HepG2 (cell line): ENCODE results near the gene FTCD. TPM values are rescaled to one million over a fixed set of nuclear protein-coding genes. Genes with fewer than 3 reads are reported as not detected.

ENCODE experiments used
- AGO2 ChIP-seq: fragments of 200-400 bp; formaldehyde crosslinking; optimal IDR thresholded peaks from 2 replicates; pipeline ENCODE3; 2017; ENCODE audit warnings: mild to moderate bottlenecking, low read depth, low read length, moderate library complexity
- FOXK1 ChIP-seq: sonication (generic); formaldehyde crosslinking; IDR thresholded peaks from 2 replicates; pipeline ENCODE4 v1.4.0; 2020; ENCODE audit warnings: low read depth, missing genetic modification reagents, borderline replicate concordance
- HMGXB3 ChIP-seq: sonication (generic); formaldehyde crosslinking; IDR thresholded peaks from 2 replicates; pipeline ENCODE4 v1.4.0; 2020; ENCODE audit warnings: missing genetic modification reagents, borderline replicate concordance
- PAF1 ChIP-seq: IDR thresholded peaks from 2 replicates; pipeline ENCODE4 v1.6.1; 2016; ENCODE audit warnings: missing genetic modification reagents, missing compliant biosample characterization
- PRMT3 ChIP-seq: sonication (generic); formaldehyde crosslinking; IDR thresholded peaks from 2 replicates; pipeline ENCODE4 v1.8.1; 2022; ENCODE audit warnings: low read depth, mild to moderate bottlenecking, moderate library complexity, missing genetic modification reagents, borderline replicate concordance
- REL ChIP-seq: sonication (generic); formaldehyde crosslinking; conservative IDR thresholded peaks from 2 replicates; pipeline ENCODE4 v1.8.0; 2022; ENCODE audit warnings: mild to moderate bottlenecking, missing genetic modification reagents, moderate library complexity
- SRSF1 ChIP-seq: fragments of 200-400 bp; formaldehyde crosslinking; optimal IDR thresholded peaks from 2 replicates; pipeline ENCODE3; 2017; ENCODE audit warnings: mild to moderate bottlenecking, low read depth, low read length, moderate library complexity
- ZNF441 ChIP-seq: sonication (generic); formaldehyde crosslinking; IDR thresholded peaks from 2 replicates; pipeline ENCODE4 v1.7.0; 2021; ENCODE audit warnings: missing genetic modification reagents, borderline replicate concordance
- ZNF749 ChIP-seq: sonication (generic); formaldehyde crosslinking; IDR thresholded peaks from 2 replicates; pipeline ENCODE4 v1.8.0; 2022; ENCODE audit warnings: mild to moderate bottlenecking, missing genetic modification reagents, moderate library complexity, borderline replicate concordance
- ZNF780A ChIP-seq: sonication (generic); formaldehyde crosslinking; IDR thresholded peaks from 2 replicates; pipeline ENCODE4 v1.8.0; 2022; ENCODE audit warnings: mild to moderate bottlenecking, missing genetic modification reagents, moderate library complexity
- ZNF839 ChIP-seq: sonication (generic); formaldehyde crosslinking; IDR thresholded peaks from 2 replicates; pipeline ENCODE4 v1.4.0; 2020; ENCODE audit warnings: missing genetic modification reagents, mild to moderate bottlenecking, borderline replicate concordance
- ZNF850 ChIP-seq: sonication (generic); formaldehyde crosslinking; conservative IDR thresholded peaks from 2 replicates; pipeline ENCODE4 v1.9.0; 2021; ENCODE audit warnings: mild to moderate bottlenecking, missing genetic modification reagents
- polyA plus RNA-seq, 8 experiments: library from polyadenylated mRNA; depleted of rRNA in 3 of 8; stranded (reverse) in 7 of 8; unstranded in 1 of 8; fragments of >200 nt; fragmentation: Illumina TruSeq in 4 of 8; extraction: Trizol in 4 of 8; gene quantifications; 2 replicates each; pipeline versions ENCODE4 v1.2.1 to v1.2.3, GENCODE V29; 2011 to 2016; ENCODE audit warnings: low read depth in 4 of 8, missing spikeins in 1 of 8, mixed read lengths in 1 of 8; ENCODE audit not compliant: insufficient read depth in 1 of 8
- total RNA-seq, 5 experiments: library from RNA; depleted of rRNA; stranded (reverse); fragments of >200 nt; fragmentation: Illumina TruSeq; extraction: Trizol; gene quantifications; 2 replicates each; pipeline ENCODE4 v1.2.3, GENCODE V29; 2016; ENCODE audit warnings: low read depth in 1 of 5
- TF ChIP-seq, protein P1 (sequence below): sonication (generic); formaldehyde crosslinking; IDR thresholded peaks from 2 replicates; pipeline ENCODE4 v1.5.0; 2020; ENCODE audit warnings: mild to moderate bottlenecking, missing genetic modification reagents, borderline replicate concordance
- TF ChIP-seq, protein P2 (sequence below): sonication (generic); formaldehyde crosslinking; IDR thresholded peaks from 2 replicates; pipeline ENCODE4 v1.4.0; 2020; ENCODE audit warnings: missing genetic modification reagents, borderline replicate concordance

Gene FTCD
- total and polyA plus RNA-seq, 2 of the 13 experiments (the other 11 are each of a cell fraction or from before 2014, with no cell fraction given), result 75.7 to 105 TPM

DNA sequence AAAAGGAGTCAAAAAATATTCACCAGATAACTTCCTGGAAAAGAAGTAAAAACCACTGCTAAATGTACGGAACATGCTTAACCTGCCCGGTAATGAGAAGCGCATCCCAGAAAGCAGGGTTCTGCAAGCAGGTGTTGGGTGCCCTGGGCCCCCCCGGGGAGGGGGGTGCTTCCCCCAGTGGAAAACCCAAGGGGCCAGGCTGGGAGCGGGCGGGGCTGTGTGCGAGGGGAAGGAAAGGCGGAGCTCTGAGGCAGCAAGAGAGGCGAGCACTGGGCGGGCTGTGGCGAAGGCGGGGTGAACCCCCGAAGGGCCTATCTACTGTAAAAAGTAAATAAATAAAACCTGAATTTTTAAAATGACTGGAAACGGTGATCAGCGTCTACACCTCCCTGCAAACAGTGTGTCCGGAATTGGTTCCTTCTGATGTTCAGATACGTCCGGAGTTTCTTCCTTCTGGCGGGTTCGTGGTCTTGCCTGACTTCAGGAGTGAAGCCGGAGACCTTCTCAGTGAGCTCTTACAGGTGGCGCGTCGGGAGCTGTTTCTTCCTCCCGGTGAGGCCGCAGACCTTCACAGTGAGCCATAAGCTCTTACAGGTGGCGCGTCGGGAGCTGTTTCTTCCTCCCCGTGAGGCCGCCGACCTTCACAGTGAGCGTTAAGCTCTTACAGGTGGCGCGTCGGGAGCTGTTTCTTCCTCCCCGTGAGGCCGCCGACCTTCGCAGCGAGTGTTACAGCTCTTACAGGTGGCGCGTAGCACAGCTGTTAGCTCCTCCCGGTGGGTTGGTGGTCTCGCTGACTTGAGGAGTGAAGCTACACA, 13.4 kb downstream of the FTCD start (continued):
- TF ChIP-seq, protein P1, sequence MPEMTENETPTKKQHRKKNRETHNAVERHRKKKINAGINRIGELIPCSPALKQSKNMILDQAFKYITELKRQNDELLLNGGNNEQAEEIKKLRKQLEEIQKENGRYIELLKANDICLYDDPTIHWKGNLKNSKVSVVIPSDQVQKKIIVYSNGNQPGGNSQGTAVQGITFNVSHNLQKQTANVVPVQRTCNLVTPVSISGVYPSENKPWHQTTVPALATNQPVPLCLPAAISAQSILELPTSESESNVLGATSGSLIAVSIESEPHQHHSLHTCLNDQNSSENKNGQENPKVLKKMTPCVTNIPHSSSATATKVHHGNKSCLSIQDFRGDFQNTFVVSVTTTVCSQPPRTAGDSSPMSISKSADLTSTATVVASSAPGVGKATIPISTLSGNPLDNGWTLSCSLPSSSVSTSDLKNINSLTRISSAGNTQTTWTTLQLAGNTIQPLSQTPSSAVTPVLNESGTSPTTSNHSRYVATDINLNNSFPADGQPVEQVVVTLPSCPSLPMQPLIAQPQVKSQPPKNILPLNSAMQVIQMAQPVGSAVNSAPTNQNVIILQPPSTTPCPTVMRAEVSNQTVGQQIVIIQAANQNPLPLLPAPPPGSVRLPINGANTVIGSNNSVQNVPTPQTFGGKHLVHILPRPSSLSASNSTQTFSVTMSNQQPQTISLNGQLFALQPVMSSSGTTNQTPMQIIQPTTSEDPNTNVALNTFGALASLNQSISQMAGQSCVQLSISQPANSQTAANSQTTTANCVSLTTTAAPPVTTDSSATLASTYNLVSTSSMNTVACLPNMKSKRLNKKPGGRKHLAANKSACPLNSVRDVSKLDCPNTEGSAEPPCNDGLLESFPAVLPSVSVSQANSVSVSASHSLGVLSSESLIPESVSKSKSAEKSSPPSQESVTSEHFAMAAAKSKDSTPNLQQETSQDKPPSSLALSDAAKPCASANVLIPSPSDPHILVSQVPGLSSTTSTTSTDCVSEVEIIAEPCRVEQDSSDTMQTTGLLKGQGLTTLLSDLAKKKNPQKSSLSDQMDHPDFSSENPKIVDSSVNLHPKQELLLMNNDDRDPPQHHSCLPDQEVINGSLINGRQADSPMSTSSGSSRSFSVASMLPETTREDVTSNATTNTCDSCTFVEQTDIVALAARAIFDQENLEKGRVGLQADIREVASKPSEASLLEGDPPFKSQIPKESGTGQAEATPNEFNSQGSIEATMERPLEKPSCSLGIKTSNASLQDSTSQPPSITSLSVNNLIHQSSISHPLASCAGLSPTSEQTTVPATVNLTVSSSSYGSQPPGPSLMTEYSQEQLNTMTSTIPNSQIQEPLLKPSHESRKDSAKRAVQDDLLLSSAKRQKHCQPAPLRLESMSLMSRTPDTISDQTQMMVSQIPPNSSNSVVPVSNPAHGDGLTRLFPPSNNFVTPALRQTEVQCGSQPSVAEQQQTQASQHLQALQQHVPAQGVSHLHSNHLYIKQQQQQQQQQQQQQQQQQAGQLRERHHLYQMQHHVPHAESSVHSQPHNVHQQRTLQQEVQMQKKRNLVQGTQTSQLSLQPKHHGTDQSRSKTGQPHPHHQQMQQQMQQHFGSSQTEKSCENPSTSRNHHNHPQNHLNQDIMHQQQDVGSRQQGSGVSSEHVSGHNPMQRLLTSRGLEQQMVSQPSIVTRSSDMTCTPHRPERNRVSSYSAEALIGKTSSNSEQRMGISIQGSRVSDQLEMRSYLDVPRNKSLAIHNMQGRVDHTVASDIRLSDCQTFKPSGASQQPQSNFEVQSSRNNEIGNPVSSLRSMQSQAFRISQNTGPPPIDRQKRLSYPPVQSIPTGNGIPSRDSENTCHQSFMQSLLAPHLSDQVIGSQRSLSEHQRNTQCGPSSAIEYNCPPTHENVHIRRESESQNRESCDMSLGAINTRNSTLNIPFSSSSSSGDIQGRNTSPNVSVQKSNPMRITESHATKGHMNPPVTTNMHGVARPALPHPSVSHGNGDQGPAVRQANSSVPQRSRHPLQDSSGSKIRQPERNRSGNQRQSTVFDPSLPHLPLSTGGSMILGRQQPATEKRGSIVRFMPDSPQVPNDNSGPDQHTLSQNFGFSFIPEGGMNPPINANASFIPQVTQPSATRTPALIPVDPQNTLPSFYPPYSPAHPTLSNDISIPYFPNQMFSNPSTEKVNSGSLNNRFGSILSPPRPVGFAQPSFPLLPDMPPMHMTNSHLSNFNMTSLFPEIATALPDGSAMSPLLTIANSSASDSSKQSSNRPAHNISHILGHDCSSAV (CRISPR knock-in tag), result no peak
- TF ChIP-seq ZNF839 (CRISPR knock-in tag) (no peak), ZNF749 (CRISPR knock-in tag) (no peak), PRMT3 (CRISPR knock-in tag) (no peak), SRSF1 (no peak), REL (CRISPR knock-in tag) (no peak), AGO2 (peak; percentile 49), ZNF850 (CRISPR knock-in tag) (no peak), HMGXB3 (CRISPR knock-in tag) (no peak), ZNF441 (no peak), PAF1 (no peak), ZNF780A (CRISPR knock-in tag) (no peak), FOXK1 (no peak)
- TF ChIP-seq, protein P2, sequence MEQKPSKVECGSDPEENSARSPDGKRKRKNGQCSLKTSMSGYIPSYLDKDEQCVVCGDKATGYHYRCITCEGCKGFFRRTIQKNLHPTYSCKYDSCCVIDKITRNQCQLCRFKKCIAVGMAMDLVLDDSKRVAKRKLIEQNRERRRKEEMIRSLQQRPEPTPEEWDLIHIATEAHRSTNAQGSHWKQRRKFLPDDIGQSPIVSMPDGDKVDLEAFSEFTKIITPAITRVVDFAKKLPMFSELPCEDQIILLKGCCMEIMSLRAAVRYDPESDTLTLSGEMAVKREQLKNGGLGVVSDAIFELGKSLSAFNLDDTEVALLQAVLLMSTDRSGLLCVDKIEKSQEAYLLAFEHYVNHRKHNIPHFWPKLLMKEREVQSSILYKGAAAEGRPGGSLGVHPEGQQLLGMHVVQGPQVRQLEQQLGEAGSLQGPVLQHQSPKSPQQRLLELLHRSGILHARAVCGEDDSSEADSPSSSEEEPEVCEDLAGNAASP (CRISPR knock-in tag), result no peak
